ENCODE measurements around the gene MCM5.
"Not testable (repeated sequence)": the region's sequence is repeated elsewhere in the genome, so short reads cannot be mapped to it uniquely, and the experiment has no call there.

The MCM5 gene

DNA sequence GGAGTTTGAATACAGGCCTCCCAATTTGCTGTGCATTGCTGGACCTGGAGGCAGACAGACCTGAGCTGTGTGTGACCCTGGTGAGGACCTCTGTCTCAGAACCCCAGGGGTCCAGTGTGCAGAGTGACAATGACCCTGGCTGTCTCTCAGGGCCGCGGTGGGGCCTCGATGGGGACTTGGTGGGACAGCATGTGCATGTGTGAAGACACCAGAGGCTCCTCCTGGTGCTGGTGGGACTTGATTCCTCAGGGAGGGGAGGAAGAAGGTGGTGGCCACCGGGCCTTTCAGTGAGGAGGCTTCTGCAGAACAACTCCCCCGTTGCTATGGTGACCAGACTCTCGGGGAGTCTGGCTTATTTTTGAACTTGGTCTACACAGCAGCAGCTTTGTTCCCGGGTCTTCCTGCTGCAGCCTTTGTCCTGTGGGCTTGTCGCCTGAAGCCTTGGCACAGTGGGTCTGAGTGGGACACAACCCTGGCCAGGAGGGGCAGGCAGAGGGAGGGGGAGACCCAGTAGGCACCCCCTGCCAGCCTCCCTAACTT lies 35.3 kb downstream of the MCM5 start:
- DNase-seq = no peak

DNA sequence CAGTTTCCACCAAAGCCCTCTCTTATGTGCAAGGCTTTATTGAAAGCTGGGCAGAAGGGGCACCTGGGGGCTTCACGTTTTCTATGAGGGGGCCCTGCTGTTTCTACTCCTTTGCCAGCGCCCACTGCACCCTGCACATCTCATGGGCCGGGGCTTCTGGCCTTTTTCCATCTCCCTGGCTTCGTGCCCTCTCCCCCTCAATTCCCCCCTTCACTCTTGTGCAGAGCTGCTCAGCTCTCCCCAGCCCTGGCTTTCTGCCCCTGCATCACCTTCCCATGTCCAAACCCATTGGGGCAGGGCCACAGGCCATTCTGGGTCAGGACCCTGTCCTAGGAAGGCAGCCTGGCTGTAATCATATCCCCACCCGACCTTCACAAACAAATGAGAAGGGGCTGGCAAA lies 36.5 kb downstream of the MCM5 start:
- DNase-seq = no peak

DNA sequence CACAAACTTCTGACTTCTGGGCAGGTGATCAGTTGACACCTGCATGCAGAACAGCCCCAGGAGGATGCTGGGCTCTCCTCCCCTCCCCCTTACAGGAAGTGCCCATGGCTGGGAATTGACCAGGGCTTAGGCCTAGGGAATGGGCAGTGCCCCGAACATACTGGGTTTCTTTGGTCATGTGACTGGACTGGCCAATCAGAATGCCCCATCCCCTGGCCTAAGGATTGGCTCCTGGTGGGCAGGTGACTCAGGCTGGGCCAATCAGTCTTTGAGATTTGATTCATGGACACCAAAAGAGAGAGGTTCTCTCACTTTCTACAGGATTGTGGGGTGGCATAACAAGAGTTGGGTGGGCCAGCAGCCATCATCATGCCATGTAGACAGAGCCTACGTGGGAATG lies 37.1 kb downstream of the MCM5 start:
- DNase-seq = no peak

DNA sequence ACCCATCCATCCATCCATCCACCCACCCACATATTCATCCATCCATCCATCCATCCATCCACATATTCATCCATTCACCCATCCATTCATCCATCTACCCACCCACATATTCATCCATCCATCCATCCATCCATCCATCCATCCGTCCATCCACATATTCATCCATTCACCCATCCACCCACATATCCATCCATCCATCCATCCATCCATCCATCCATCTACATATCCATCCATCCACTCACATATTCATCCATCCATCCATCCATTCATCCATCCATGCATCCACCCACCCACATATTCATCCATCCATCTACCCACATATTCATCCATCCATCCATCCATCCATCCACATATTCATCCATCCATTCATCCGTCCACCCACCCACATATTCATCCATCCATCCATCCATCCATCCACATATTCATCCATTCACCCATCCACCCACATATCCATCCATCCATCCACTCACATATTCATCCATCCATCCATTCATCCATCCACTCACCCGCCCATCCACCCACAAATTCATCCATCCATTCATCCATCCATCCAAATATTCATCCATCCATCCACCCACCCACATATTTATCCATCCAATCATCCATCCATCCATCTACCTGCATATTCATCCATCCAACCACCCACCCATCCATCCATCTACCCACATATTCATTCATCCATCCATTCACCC lies 38.9 kb downstream of the MCM5 start:
- not testable (repeated sequence) for DNase-seq

DNA sequence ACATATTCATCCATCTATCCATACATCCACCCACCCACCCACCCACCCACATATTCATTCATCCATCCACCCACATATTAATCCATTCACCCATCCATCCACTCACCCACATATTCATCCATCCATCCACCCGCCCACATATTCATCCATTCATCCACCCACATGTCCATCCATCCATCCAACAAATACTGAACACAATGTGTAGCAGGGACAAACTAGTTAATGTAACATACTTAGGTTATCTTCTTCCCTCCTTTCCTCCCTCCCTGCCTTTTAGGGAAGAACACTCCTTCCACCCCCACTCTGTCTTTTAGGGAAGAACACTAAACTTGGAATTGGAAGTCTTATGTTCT lies 39.4 kb downstream of the MCM5 start:
- DNase-seq = no peak

DNA sequence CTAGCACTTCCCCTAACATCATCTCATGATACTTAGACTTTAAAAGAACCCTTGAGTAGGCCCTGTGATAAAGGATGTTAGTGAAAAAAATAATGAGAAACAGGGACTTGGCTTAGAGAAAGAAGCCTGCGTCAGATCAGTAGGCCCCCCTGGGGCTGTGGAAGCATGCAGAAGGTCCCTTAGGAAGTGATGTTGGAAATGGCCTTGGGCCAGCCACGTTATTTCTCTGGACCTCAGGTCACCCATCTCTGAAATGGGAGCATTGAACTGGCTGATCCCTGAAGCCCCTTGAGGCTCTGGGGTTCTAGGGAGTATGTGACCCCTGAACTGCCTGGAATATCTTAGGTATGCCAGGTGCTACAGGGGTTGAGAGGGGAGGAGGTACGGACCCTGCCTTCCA lies 40.2 kb downstream of the MCM5 start:
- DNase-seq = no peak

DNA sequence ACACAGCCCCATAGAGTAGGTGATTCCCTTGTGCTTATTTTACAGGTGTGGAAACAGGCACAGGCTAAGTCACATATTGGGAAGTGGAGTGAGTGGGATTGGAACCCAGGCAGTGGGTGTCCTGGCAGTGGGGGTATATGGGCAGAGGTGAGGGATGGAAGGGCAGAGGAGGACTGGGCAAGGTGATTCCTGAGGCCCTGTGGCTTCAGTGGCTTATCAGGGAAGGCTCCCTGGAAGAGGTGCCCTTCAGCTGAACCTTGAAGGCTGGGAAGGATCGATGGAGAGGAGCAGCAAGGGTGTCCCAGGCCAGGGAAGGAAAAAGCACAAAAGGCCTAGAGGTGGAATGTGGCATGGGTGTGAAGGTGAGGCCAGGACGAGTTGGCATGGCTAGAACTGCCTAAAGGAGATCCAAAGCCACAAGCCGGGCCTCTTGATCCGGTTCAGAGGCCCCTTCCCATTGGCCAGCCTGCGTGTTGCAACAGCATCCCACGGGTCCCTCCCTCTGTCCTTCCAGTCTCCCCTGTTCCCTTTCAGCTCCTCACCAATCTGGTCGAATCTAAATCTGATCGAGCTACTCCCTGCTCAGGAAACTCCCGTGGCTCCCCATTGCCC lies 41.7 kb downstream of the MCM5 start:
- no peak for DNase-seq

DNA sequence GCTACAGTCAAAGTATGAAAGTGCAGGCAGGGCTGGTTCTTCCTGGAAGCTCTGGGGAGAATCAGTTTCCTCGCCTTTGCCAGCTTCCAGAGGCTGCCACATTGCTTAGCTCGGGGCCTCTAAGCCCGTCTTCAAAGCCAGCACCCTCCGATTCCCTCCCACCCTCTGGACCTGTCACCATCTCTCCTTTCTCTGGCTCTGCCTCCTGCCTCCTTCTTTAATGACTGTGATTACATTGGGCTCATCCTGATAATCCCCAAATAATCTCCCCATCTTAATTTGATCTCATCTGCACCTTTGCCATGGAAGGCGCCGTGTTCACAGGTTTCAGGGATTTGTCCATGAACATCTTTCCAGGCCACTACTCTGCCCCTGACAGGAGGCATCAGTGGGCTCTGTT lies 42.5 kb downstream of the MCM5 start:
- DNase-seq = no peak

DNA sequence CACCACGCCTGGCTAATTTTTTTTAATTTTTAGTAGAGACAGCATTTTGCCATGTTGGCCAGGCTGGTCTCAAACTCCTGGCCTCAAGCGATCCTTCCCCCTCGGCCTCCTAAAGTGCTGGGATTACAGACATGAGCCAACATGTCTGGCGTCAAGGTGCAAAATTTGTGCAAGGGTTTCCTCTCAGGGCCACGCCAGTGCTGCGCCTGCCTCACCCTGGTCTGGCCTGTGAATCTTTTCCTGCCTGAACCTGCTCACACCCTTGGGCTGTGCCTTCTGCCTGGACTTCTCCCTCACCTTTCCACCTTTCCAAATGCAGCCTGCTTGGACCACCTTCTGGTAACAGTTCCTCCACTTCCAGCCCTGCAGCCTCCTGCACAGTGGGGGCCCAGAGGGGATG lies 43.4 kb downstream of the MCM5 start:
- DNase-seq = no peak

DNA sequence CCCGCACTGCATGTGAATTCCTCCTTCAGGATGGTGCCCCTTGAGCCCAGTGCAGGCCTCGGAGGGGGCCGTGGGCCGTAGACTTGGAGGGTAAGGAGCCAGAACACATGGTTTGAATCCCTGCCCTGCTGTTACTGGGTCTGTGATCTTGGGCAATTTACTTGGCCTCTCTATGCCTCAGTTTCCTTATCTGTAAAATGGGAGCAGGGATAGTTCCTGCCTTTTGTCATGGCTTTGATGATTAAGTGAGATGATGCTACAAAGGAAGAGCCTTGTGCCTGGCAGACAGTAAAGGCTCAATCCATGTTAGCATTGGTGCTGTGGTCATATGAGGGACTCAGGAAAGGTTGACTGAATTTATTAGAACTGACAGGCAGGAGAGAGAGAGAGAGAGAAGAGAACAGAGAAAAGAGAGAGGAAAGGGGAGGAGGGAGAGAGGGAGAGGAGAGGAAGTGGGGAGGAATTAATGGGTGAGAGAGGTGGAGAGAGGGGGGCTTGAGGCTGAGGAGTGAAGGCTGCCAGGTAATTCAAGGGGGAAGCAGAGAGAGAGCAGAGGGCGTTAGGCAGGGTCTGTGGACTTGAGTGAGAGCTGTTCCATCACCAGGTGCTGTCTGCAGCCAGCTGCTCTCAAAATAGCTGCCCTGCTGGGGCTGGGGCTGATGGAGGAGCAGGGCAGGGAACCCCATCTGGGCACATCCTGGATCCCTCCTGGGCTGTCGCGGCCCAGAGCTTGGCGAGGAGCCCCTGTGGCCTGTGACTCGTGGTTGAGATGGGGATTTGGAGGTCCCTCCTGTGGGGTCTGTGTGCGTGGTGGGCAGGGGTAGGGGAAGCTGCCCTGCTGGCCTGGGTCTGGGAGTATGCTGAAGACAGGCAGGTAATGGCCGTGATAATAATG lies 44.1 kb downstream of the MCM5 start:
- DNase-seq = no peak

DNA sequence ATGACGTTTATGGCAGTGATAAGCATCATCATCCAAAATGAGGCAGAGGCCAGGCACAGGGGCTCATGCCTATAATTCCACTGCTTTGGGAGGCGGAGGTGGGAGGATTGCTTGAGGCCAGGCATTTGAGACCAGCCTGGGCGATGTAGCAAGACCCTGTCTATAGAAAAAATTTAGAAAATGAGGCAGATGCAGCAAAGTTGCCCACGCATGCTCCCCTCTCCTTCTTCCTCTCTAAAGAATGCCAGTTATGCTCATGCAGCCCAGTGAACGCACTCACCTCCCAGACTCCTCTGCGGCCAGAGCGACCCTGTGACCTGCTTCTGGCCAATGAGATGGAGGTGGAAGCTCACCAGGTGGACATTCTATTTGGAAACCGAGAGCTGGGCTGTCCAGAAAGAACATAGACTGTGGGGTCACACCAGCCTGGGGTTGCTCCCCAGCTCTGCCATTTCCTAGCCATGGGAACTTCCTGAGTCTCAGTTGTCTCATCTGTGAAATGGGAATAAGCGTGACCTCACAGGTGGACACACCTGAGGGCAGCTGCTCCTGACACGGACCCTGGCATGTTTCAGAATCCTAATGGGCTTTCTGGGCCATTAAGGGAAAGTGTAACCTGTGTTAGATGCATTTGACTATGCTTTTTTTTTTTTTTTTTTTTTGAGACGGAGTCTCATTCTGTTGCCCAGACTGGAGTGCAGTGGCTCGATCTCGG lies 44.9 kb downstream of the MCM5 start:
- no peak for DNase-seq

DNA sequence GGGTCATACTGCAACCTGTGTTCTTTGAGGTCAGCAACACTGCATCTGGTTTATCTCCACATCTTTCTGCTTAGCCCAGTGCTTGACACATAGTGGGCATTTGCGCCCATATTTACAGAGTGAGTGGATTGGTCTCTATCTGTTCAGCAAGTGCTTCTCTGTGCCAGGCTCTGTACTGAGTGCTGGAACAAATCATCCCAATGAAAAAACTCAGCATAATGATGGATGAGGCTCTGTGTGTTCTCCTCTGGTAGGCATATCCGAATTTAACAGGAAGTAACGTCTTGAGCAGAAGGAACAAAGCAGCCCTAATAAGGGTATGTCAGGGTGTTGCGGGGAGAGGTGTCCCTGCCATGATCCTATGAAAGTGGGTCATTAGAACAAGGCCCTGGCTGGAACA lies 46.0 kb downstream of the MCM5 start:
- DNase-seq = no peak

DNA sequence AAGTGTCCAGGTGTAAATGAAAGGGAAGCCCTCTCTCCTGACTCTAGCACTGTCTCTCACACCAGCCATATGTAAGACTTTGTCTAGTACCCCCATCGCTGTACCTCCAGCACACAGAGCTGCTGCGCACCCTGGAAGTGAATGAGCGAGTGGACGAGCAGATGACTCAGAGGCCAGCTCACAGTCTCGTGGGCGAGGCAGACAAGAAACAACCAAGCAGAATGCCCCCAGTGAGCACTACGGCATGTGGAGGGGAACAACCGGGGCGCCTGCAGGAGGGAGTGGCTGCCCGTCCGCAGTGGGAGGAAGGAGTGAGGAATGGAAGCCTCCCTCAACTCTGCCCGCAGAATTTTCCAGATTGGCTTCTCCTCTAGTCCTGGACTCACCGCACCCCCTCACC lies 46.4 kb downstream of the MCM5 start:
- DNase-seq = no peak

DNA sequence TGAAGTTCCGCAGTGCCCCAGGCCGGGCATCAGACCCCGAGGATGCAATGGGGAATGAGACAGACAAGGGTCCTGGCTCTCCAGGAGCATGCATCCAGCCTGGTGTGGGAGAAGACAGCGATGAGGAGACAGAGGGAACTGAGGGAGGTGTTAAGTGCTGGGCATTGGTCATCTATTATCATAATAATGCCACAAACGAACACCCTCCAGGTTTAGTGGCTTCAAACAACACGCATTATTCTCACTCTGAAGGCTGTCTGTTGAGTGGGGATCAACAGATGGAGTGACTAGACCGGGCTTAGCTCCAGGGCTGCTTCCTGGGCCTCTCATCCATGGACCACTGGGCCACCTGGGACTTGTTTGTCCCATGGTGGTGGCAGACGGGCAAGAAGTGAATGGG lies 48.6 kb downstream of the MCM5 start:
- no peak for DNase-seq

DNA sequence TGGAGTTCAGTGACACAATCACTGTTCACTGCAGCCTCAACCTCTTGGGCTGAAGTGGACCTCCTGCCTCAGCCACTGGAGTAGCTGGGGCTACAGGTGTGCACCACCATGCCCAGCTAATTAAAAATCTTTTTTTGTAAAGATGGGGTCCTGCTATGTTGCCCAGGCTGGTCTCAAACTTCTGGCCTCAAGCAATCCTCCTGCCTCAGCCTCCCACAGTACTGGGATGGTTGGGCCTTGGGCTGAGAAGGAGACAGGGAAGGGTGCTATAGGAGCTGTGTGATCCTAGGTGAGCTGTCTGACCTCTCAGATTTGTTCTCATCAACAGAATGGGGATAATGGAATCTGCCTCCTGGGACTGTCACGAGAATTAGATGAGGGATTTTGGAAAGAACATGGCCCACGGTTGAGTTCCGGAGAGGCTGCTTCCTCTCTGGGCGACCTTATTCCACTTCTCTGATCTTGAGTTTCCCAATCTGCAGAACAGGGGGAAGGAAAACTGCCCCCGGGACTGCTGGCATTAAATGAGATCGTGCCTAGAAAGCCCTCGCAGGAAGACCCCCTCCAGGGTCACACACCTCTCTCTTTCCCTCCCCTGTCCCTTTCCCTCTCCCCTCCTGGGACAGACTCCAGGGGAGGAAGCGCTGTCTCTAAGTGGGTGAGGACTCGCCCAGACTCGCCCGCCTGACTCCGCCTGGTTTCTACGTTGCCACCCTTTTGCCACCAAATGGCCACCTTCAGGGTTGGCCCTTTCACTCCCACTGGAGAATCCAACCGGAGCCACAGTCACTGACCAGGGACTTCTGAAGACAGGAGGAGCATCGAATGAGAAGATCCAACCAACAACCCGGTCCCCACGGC lies 50.1 kb downstream of the MCM5 start:
- DNase-seq = no peak

DNA sequence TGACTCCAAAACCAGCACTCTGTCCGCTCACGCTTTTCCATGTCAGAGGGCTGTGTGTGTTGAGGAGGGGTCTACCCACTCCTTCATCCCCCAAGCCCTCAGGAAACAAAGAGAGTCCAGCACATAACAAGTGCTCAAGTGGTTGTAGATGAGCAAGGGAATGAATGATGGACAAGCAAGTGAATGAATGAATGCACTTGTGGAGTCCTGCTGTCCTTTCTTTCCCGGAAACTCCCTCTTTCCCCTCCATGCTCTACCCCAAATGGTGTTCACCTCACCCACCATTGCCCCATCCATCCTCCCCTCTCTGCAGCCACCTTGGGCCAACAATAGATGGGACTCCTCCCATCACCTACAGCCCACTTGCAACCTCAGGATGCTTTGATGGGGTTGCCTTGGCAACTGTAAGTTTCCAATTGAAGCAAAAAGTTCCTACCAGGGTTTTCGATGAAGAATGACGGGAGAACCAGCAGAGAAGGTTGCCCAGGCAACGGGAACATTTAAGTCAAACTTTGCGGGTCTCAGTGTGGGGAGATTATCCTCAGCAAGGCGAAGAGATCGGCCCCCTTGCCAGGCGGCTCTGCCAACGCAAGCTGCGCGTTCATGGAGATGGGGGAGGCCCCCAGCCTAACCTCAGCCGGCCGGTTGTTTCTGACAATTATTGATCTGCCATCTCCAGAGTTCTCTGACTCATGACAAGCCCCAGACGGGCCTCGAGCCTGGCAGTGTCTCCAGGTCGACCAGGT lies 51.1 kb downstream of the MCM5 start:
- DNase-seq = no peak

DNA sequence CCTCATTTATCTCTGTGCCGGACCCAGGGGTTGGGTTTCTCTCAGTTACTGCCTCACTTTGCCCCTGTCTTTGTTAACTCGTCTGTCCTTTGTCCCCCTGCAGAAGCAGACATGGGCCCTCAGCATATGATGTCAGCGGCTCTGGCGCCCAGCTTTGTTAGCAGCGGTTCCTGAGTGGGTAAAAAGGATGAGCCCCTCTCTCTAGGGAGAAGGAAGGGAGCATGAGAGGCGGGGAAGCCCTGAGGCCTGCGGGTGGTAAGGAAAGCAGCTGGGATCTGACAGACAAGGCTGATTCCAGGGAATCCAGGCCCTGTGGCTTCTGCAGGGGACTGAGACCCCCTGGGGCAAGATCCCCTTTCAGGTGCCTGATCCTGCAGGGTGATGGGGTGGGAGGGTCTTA lies 51.7 kb downstream of the MCM5 start:
- DNase-seq = no peak

DNA sequence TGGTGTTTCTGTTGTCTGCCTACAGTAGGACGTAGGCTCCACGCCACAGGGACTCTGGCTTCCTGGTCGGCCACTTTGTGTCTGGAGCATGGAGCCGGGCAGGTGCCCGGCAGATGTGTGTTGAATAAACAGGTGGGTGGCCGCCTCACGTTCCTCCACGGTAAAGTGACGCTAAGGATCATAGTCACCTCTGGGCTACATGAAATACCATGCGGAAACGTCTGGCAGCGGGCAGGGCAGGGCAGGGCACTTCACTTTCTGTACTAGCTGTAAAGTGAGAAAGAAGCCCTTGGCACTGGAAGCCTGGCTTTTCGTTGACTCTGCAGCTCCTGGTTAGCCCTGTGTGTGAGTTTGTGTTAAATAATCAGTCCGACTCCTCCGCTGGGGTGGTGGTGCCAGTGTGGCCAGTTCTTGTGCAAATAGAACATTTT lies 52.4 kb downstream of the MCM5 start:
- DNase-seq = no peak

DNA sequence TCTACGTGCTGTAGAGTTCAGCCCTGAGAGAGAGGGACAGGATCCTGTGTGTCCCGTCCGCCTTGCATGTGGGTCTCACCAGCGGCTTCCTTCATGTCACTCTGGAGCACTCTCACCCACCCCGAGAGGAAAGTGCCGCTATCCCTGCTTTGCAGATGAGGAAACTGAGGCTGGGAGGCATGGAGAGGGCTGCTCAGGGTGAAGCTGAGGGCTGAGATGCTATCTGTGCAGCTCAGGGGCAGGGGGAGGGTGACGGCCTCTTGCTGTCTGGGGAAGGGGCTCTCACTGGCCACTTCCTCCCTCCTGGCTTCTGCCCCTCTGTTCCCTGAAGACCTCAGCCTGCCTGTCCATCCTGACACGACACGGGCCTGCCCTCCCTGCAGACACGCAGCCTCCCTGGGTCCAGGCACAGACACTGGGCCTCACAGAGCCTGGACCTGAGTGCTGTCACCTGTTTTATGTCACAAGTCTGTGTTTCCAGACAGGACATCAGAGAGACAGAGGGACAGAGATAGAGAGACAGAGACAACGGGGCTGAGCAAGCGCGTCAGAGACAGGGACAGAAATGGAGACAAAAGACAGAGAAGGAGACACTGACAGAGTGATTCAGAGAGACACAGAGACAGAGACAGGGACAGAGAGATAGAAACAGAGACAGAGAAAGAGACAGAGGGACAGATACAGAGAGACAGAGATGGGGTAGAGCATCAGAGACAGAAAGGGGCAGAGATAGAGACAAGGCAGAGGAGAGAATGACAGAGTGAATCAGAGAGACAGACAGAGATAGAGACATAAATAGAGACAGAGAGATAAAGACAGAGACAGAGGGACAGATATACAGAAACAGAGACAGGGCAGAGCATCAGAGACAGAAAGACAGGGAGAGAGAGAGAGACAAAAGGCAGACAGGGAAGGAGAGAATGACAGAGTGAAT lies 53.1 kb downstream of the MCM5 start:
- DNase-seq = no peak

DNA sequence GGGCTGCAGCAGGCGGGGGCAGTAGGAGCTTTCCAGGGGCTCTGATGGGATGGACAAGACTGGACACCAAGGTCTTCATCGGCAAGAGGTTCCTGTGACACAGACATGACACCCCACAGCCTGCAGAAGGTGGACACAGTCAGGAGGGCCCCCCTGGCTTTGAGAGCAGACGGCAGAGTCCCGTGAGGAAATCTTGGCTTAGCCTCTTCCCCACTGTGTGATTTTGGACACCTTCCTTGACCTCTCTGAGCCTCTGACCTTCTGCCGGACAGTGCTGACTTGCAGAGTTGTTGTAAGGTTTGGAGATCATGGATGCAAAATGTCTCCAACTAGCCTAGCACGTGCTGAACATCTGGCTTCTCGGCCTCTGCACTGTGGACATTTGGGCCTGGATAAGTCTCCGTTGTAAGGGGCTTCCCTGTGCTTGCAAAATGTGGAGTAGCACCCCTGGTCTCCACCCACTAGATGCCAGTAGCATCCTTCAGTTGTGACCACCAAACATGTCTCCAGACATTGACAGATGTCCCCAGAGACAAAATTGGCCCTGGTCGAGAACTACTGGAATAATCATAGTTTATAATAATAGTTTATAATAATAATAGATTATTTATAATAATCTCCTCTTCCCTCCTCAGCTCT lies 54.6 kb downstream of the MCM5 start:
- DNase-seq = no peak
